DOHH2 (cell line): ENCODE data around the gene MCU.
"Not testable (repeated sequence)": the region's sequence is repeated elsewhere in the genome, so short reads cannot be mapped to it uniquely, and the experiment has no call there.

Experiments used
- H3F3A ChIP-seq: fragments of 200-600 bp; sonication (generic), shearing (Covaris generic); 2 replicates; pipeline ENCODE4 v1.6.0; 2016; ENCODE audit warnings: antibody characterized with exemption, mild to moderate bottlenecking; ENCODE audit not compliant: control insufficient read depth, insufficient read depth
- H3K27ac ChIP-seq: fragments of 200-600 bp; sonication (generic); 2 replicates; pipeline ENCODE4 v1.5.1; 2014; ENCODE audit warnings: low read depth, mild to moderate bottlenecking, low read length, moderate library complexity
- H3K27me3 ChIP-seq: fragments of 200-600 bp; sonication (generic); 2 replicates; pipeline ENCODE4 v1.6.1; 2014; ENCODE audit warnings: mild to moderate bottlenecking, low read length, mixed read lengths; ENCODE audit not compliant: control insufficient read depth
- H3K36me3 ChIP-seq: fragments of 200-600 bp; sonication (generic); 2 replicates; pipeline ENCODE4 v1.6.1; 2014; ENCODE audit warnings: mild to moderate bottlenecking, low read length, moderate library complexity, mixed read lengths; ENCODE audit not compliant: control insufficient read depth
- H3K4me1 ChIP-seq: fragments of 200-600 bp; sonication (generic); 2 replicates; pipeline ENCODE4 v1.6.1; 2014; ENCODE audit warnings: mild to moderate bottlenecking, low read length, mixed read lengths; ENCODE audit not compliant: control insufficient read depth
- H3K4me2 ChIP-seq: fragments of 200-600 bp; sonication (generic); 2 replicates; pipeline ENCODE4 v1.6.0; 2014; ENCODE audit warnings: mild to moderate bottlenecking, low read length, moderate library complexity
- H3K4me3 ChIP-seq: fragments of 200-600 bp; sonication (generic); 2 replicates; pipeline ENCODE4 v1.5.1; 2014; ENCODE audit warnings: mild to moderate bottlenecking, low read length, mixed read lengths
- H3K79me2 ChIP-seq: fragments of 200-600 bp; sonication (generic); 2 replicates; pipeline ENCODE4 v1.6.1; 2014; ENCODE audit warnings: mild to moderate bottlenecking, low read length, mixed read lengths; ENCODE audit not compliant: control insufficient read depth
- H3K9me2 ChIP-seq: fragments of 200-600 bp; sonication (generic); replicated peaks from 2 replicates; pipeline ENCODE4 v1.6.1; 2014; ENCODE audit warnings: mild to moderate bottlenecking, low read length, mixed read lengths; ENCODE audit not compliant: control insufficient read depth
- H3K9me3 ChIP-seq: fragments of 200-600 bp; sonication (generic); 2 replicates; pipeline ENCODE4 v1.6.1; 2014; ENCODE audit warnings: antibody characterized with exemption, low read length, mixed read lengths; ENCODE audit not compliant: control insufficient read depth, insufficient read depth
- H4K20me1 ChIP-seq: fragments of 200-600 bp; sonication (generic); 2 replicates; pipeline ENCODE4 v1.6.0; 2014; ENCODE audit warnings: low read depth, mild to moderate bottlenecking, antibody characterized with exemption, low read length, moderate library complexity; ENCODE audit not compliant: control insufficient read depth, insufficient read depth
- CTCF ChIP-seq: fragments of 200-600 bp; sonication (generic); IDR thresholded peaks from one replicate; pipeline ENCODE4 v1.5.1; 2014; ENCODE audit warnings: antibody characterized with exemption, mild to moderate bottlenecking, low read depth, low read length; ENCODE audit not compliant: poor library complexity, severe bottlenecking
- EZH2phosphoT487 ChIP-seq: fragments of 200-600 bp; sonication (generic); IDR thresholded peaks from 2 replicates; pipeline ENCODE4 v1.6.1; 2017; ENCODE audit warnings: borderline replicate concordance, mild to moderate bottlenecking, antibody characterized with exemption, low read length, moderate library complexity, mixed read lengths

Gene MCU

GRCh38 chr10:72912736-72913135, 220.8 kb downstream of the MCU start:
- no peaks in the 10 kb centered on the region for H3F3A ChIP-seq
- no peak overlapping the region for H3K4me3 ChIP-seq
- no peaks in the 10 kb centered on the region for H3K9me2 ChIP-seq
- no peaks in the 10 kb centered on the region for H3K4me1 ChIP-seq
- H4K20me1 ChIP-seq, result no peaks in the 10 kb centered on the region
- no peaks in the 10 kb centered on the region for H3K79me2 ChIP-seq
- TF ChIP-seq EZH2phosphoT487 (no peak), CTCF (no peak)
- H3K9me3 ChIP-seq, result no peaks in the 10 kb centered on the region
- no peaks in the 10 kb centered on the region for H3K36me3 ChIP-seq
- H3K27me3 ChIP-seq, result peaks cover 6% of the 10 kb centered on the region; the same call in 1 of the 2 replicates
- no peak overlapping the region for H3K27ac ChIP-seq
- H3K4me2 ChIP-seq, result no peak overlapping the region

GRCh38 chr10:72913287-72913686, 221.3 kb downstream of the MCU start:
- no peak overlapping the region for H3K4me3 ChIP-seq
- H3K27ac ChIP-seq, result no peak overlapping the region
- no peaks in the 10 kb centered on the region for H3K9me2 ChIP-seq
- H3K79me2 ChIP-seq, result no peaks in the 10 kb centered on the region
- no peaks in the 10 kb centered on the region for H3K9me3 ChIP-seq
- H3F3A ChIP-seq, result no peaks in the 10 kb centered on the region
- H3K27me3 ChIP-seq, result peaks cover 6% of the 10 kb centered on the region; the same call in 1 of the 2 replicates
- no peak for TF ChIP-seq CTCF
- no peak for TF ChIP-seq EZH2phosphoT487
- H3K4me2 ChIP-seq, result no peak overlapping the region
- H4K20me1 ChIP-seq, result no peaks in the 10 kb centered on the region
- no peaks in the 10 kb centered on the region for H3K36me3 ChIP-seq
- H3K4me1 ChIP-seq, result no peaks in the 10 kb centered on the region

GRCh38 chr10:72917201-72917600, 225.3 kb downstream of the MCU start:
- H3K9me3 ChIP-seq, H3K9me2 ChIP-seq, H4K20me1 ChIP-seq, H3K4me1 ChIP-seq, H3K27ac ChIP-seq, H3K4me3 ChIP-seq, H3K4me2 ChIP-seq, H3K36me3 ChIP-seq, H3F3A ChIP-seq, H3K79me2 ChIP-seq: not testable (repeated sequence)
- H3K27me3 ChIP-seq, result peaks cover 17% of the 10 kb centered on the region

GRCh38 chr10:72917803-72918332, 225.9 kb downstream of the MCU start:
- not testable (repeated sequence) for H3K79me2 ChIP-seq, H3F3A ChIP-seq, H3K9me3 ChIP-seq, H4K20me1 ChIP-seq, H3K9me2 ChIP-seq, H3K4me2 ChIP-seq, H3K4me1 ChIP-seq, H3K36me3 ChIP-seq, H3K4me3 ChIP-seq, H3K27ac ChIP-seq
- peaks cover 17% of the 10 kb centered on the region for H3K27me3 ChIP-seq
